Stimulated activated CD8-positive, alpha-beta memory T cell treated with anti-CD3 and anti-CD28 coated beads, Interleukin-7, amount 100 ng/mL, for 1 hour (primary cell): ENCODE measurements around the gene PIK3CB.
"Not testable (repeated sequence)": the region's sequence is repeated elsewhere in the genome, so short reads cannot be mapped to it uniquely, and the experiment has no call there.

Experiments used
- DNase-seq, 2 donors: peaks; one replicate each; pipeline ENCODE4 v3.0.0-alpha.2; 2020; ENCODE audit warnings: low read depth in 2 of 2

The PIK3CB gene

DNA sequence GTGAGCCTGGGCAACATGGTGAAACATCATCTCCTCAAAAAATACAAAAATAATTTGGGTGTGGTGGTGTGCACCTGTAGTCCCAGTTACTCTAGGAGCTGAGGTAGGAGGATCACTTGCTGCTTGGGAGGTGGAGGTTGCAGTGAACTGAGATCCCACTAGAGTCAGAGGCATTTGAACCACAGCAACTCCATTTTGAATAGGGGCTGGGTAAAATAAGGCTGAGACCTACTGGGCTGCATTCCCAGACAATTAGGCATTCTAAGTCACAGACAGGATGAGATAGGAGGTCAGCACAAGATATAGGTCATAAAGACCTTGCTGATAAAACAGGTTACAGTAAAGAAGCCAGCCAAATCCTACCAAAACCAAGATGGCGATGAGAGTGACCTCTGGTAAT is 12.1 kb upstream of the PIK3CB start:
- not testable (repeated sequence) for DNase-seq

DNA sequence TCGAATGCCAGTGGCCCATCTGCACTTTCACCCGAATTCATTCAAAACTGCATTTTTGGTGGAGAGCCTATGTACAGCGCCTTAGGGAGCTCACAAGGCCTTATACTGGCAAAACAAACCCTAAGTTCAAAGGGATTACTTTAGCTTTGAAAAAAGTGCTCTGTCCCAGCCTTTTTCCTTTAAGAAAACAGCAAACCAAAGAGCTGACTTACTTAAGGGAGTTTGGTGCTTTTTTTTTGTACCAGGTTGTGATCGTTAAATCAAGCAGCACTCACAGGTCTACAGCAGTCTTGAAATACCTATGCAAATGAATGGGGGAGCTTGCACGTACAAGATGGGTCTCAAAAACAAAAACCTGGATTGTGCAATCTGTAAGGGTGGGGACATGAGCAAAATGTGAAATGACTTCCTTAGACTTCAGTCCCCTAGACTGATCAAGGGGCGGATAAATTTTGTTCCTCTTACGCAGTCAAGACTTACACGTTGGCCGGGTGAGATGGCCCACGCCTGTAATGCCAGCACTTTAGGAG is 11.6 kb upstream of the PIK3CB start:
- DNase-seq: no peak

GRCh38 chr3:138845771-138846173 is 11.0 kb upstream of the PIK3CB start:
- DNase-seq: no peak

- DNase-seq: no peak
These were observed 10.5 kb upstream of the PIK3CB start for GRCh38 chr3:138845181-138845601.

DNA sequence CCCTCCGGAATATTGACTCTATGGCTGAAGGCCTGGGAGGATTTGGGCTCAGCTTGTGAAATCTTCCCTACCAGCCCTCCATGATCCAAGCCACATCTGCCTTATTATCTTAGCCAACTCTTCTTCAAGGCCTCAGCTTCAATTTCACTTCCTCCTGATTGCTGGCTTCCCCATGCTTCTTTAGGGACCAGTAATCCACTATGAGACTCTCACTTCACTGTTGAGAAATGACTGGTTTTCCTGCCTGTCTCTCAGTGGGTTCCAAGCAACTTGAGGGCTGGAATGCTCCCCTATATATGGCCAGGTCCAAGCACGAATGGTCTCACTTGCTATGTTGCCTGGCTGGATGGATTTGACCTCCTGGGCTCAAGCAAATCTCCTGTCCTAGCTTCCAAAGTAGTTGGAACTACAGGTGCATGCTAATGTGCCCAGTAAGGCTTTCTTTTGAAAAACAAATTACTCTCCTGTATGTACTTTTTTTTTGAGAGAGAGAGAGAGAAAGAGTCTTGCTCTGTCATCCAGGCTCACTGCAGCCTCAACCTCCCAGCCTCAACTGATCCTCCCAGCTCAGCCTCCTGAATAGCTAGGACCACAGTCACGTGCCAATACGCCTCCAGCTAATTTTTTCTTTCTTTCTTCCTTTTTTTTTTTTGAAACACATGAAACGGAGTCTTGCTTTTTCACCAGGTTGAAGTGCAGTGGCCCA is 7.9 kb upstream of the PIK3CB start:
- DNase-seq: no peak

DNA sequence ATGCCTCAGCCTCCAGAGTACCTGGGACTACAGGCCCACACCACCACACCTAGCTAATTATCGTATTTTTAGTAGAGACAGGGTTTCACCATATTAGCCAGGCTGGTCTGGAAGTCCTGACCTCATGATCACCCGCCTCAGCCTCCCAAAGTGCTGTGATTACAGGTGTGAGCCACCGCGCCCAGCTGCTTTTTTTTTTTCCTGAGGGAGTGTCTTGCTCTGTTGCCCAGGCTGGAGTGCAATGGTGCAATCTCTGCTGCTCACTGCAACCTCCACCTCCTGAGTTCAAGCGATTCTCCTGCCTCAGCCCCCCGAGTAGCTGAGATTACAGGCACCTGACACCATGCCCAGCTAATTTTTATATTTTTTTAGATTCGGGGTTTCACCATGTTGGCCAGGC is 3.7 kb upstream of the PIK3CB start:
- DNase-seq: not testable (repeated sequence)

- not testable (repeated sequence) for DNase-seq
These were observed 1.1 kb upstream of the PIK3CB start for GRCh38 chr3:138835846-138836245.

GRCh38 chr3:138835397-138835757 is 649 bp upstream of the PIK3CB start:
- no peak for DNase-seq

GRCh38 chr3:138833899-138834595 is 681 bp downstream of the PIK3CB start:
- DNase-seq: peak; percentile 14 to 31

DNA sequence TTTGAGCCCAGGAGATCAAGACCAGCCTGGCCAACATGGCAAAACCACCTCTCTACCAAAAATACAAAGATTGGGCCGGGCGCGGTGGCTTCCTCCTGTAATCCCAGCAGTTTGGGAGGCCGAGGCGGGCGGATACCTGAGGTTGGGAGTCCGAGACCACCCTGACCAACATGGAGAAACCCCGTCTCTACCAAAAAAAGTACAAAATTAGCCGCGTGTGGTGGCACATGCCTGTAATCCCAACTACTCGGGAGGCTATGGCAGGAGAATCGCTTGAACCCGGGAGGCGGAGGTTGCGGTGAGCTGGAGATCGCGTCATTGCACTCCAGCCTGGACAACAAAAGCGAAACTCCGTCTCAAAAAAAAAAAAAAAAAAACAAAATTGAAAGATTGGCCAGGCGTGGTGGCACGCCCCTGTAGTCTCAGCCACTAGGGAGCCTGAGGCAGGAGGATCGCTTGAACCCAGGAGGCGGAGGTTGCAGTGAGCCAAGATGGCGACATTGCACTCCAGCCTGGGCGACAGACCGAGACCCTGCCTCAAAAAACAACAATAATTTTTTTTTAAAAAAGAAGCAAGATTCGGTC is 2.2 kb downstream of the PIK3CB start:
- DNase-seq: not testable (repeated sequence)

GRCh38 chr3:138829886-138830510 is 4.7 kb downstream of the PIK3CB start:
- no peak for DNase-seq

GRCh38 chr3:138829097-138829496 is 5.6 kb downstream of the PIK3CB start:
- DNase-seq: no peak

DNA sequence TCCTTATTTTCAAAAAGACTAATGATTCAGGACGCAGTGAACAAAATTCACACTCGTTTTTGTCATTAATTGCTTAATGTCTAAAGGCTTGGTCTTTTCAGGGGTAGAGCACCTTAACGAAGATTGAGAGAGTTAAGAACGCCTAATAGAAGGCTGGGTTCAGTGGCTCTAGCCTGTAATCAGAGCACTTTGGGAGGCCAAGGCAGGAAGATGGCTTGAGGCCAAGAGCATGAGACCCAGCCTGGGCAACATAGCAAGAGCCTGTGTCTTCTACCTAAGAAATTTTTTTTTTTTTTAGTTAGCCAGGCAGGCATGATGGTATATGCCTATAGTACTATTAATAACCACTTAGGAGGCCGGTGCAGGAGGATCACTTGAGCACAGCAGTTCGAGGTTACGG is 7.5 kb downstream of the PIK3CB start:
- no peak for DNase-seq

- DNase-seq: no peak
These were observed 9.4 kb downstream of the PIK3CB start for GRCh38 chr3:138825336-138825735.

GRCh38 chr3:138824114-138824506 is 10.6 kb downstream of the PIK3CB start:
- no peak for DNase-seq

DNA sequence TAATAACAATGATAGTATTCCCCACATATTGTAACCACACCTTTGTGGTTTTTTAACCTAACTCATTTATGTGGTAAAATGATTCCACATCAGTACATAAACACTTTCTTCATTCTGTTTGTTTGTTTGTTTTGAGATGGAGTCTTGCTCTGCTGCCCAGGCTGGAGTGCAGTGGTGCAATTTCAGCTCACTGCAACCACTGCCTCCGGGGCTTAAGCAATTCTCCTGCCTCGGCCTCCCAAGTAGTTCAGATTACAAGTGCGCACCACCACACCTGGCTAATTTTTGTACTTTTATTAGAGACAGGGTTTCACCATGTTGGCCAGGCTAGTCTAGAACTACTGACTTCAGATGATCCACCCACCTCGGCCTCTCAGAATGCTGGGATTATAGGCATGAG is 14.3 kb downstream of the PIK3CB start:
- DNase-seq: not testable (repeated sequence)

DNA sequence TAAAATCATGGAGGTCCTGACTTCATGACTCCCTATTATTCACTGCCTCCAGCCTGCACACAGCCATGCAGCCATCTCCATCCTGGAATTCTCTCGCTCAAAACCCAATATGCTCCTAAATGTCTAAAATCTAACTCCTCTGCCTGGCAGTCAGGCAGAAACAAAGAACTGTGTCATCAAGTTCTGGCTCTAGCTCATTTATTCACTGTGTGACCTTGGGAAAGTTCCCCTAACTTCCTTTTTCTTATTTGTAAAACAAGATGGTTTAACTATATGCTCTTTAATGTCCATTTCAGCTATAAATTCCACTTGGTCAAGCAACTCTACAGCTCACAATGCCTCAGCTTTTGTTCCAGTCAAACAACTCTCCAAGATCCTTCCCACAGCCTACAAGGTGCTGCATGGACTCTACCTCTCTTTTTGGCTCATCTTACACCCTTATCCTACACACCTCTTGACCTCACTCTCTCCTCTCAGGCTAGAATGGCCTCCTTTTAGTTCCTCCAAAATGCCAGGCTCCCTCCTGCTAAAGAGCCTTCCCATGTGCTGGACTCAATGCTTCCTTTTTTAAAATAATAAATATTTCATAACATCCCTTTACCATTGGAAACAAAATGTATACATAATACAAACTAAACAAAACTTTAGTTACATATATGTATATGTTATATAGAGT is 16.4 kb downstream of the PIK3CB start:
- no peak for DNase-seq

- DNase-seq: no peak
These were observed 17.0 kb downstream of the PIK3CB start for GRCh38 chr3:138817695-138818094.

- no peak for DNase-seq
These were observed 21.9 kb downstream of the PIK3CB start for GRCh38 chr3:138812806-138813205.

DNA sequence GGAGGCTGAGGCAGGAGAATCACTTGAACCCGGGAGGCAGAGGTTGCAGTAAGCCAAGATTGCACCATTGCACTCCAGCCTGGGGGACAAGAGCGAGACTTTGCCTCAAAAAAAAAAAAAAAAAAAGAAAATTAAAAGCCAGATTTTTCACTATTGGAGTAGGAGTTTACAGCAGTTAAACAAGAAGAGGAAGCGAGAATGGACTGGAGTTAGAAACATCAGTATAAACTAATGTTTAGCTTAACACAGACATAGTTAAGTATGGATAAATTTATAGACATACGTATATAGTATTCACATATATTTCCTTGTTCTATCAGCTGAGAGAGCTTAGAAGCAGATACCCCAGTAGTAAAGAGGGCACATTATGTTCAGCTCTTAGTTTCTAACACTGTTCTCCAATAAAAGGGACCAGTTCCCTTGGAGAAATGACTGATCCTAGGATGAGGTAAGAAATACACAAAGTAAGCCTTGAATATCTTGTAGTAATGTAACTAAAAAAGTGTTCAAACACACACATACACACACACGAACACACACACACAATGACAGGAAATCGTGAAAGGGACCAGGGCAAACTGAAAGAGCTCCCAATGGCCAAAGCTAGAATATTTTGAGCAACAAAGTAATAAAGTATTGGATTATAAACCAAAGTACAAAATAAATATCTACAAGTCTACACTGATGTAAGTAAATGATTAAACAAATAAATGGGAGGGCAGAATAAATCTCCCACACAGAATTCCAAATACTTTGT is 25.1 kb downstream of the PIK3CB start:
- no peak for DNase-seq
